GM23338 (cell line): Measurements from ENCODE around the gene MAVS. TPM values are rescaled to one million over a fixed set of nuclear protein-coding genes. Genes with fewer than 3 reads are reported as not detected.
"Not testable (repeated sequence)": the region's sequence is repeated elsewhere in the genome, so short reads cannot be mapped to it uniquely, and the experiment has no call there.

Experiments
- ATAC-seq: fragments of 200-7000 bp; cut with Tn5 transposase; 3 replicates; pipeline ENCODE4 v1.9.1; 2020
- DNase-seq: peaks from one replicate; pipeline ENCODE4 v3.0.0-alpha.2; 2015; ENCODE audit warnings: low spot score
- H2AFZ ChIP-seq: fragments of 200-600 bp; sonication (generic); 2 replicates; pipeline ENCODE4 v1.8.0; 2016; ENCODE audit warnings: antibody characterized with exemption, mild to moderate bottlenecking, moderate library complexity
- H3F3A ChIP-seq: fragments of 200-600 bp; sonication (generic); replicated peaks from 2 replicates; pipeline ENCODE4 v1.8.0; 2017; ENCODE audit warnings: antibody characterized with exemption, mixed run types, low read depth
- H3K27ac ChIP-seq: fragments of 200-600 bp; sonication (generic); 2 replicates; pipeline ENCODE4 v1.6.1; 2016; ENCODE audit warnings: low read depth
- H3K27me3 ChIP-seq: fragments of 200-600 bp; sonication (generic); 2 replicates; pipeline ENCODE4 v1.8.0; 2016; ENCODE audit warnings: mild to moderate bottlenecking, mixed run types, moderate library complexity; ENCODE audit not compliant: insufficient read depth
- H3K36me3 ChIP-seq: fragments of 200-600 bp; sonication (generic); 2 replicates; pipeline ENCODE4 v1.8.0; 2016; ENCODE audit warnings: mild to moderate bottlenecking; ENCODE audit not compliant: insufficient read depth
- H3K4me1 ChIP-seq: fragments of 200-600 bp; sonication (generic); 2 replicates; pipeline ENCODE4 v1.8.0; 2016; ENCODE audit warnings: mild to moderate bottlenecking, moderate library complexity; ENCODE audit not compliant: insufficient read depth
- H3K4me2 ChIP-seq: fragments of 200-600 bp; sonication (generic); 2 replicates; pipeline ENCODE4 v1.7.1; 2017; ENCODE audit warnings: mixed run types
- H3K4me3 ChIP-seq: fragments of 200-600 bp; sonication (generic); 2 replicates; pipeline ENCODE4 v1.6.1; 2016; ENCODE audit warnings: mixed run types
- H3K79me2 ChIP-seq: fragments of 200-600 bp; sonication (generic); replicated peaks from 2 replicates; pipeline ENCODE4 v1.8.0; 2017; ENCODE audit warnings: mild to moderate bottlenecking; ENCODE audit not compliant: insufficient read depth
- H3K9me2 ChIP-seq: fragments of 200-600 bp; sonication (generic); 2 replicates; pipeline ENCODE4 v1.8.0; 2017; ENCODE audit not compliant: insufficient read depth
- H4K20me1 ChIP-seq: fragments of 200-600 bp; sonication (generic); replicated peaks from 2 replicates; pipeline ENCODE4 v1.8.0; 2017; ENCODE audit warnings: mild to moderate bottlenecking; ENCODE audit not compliant: insufficient read depth
- H3K27ac Mint-ChIP-seq: 2 replicates; pipeline ENCODE4 v1.8.0; 2020; ENCODE audit warnings: inconsistent platforms, mild to moderate bottlenecking, moderate library complexity, mixed read lengths
- H3K27me3 Mint-ChIP-seq: 3 replicates; pipeline ENCODE4 v1.8.0; 2022; ENCODE audit warnings: low read depth, mild to moderate bottlenecking, moderate library complexity, mixed read lengths, inconsistent platforms; ENCODE audit not compliant: insufficient read depth, poor library complexity
- H3K36me3 Mint-ChIP-seq: 3 replicates; pipeline ENCODE4 v1.8.0; 2021; ENCODE audit warnings: low read depth, mild to moderate bottlenecking, inconsistent platforms, moderate library complexity, mixed read lengths
- H3K4me1 Mint-ChIP-seq: 3 replicates; pipeline ENCODE4 v1.8.0; 2020; ENCODE audit warnings: mild to moderate bottlenecking, inconsistent platforms, mixed read lengths
- H3K4me3 Mint-ChIP-seq: 3 replicates; pipeline ENCODE4 v1.8.0; 2021; ENCODE audit warnings: moderate library complexity, mild to moderate bottlenecking, inconsistent platforms, mixed read lengths
- H3K9me3 Mint-ChIP-seq: 3 replicates; pipeline ENCODE4 v1.8.0; 2020; ENCODE audit warnings: moderate library complexity, mild to moderate bottlenecking, inconsistent platforms, mixed read lengths
- CREB1 ChIP-seq: fragments of 250-450 bp; sonication (Bioruptor Pico); IDR thresholded peaks from 2 replicates; pipeline ENCODE4 v1.5.0; 2020; ENCODE audit warnings: low read depth, mild to moderate bottlenecking, moderate library complexity
- POLR2AphosphoS5 ChIP-seq: IDR thresholded peaks from 2 replicates; pipeline ENCODE4 v1.6.1; 2016; ENCODE audit warnings: antibody characterized with exemption, low read depth
- polyA plus RNA-seq: library from polyadenylated mRNA; unstranded; fragments of >200 nt; fragmentation: Nextera tagmentation; extraction: Ambion mirVana; gene quantifications from 2 replicates; pipeline ENCODE4 v1.2.1, GENCODE V29; 2016
- total RNA-seq: library from RNA; depleted of rRNA; stranded (reverse); fragments of >200 nt; shearing (Covaris generic); gene quantifications from 2 replicates; pipeline ENCODE4 v1.2.3, GENCODE V29; 2014
- TF ChIP-seq, protein P1 (sequence below): fragments of 250-450 bp; sonication (Bioruptor Pico); IDR thresholded peaks from 2 replicates; pipeline ENCODE4 v1.5.0; 2020; ENCODE audit warnings: mild to moderate bottlenecking, moderate library complexity
- TF ChIP-seq, protein P2 (sequence below), 2 experiments: fragments of 200-600 bp in 1 of 2; sonication (generic) in 1 of 2; conservative IDR thresholded peaks; 2 replicates each; pipeline versions ENCODE4 v1.5.1 to v1.6.1; 2016 to 2017; ENCODE audit warnings: antibody characterized with exemption in 2 of 2, low read depth in 2 of 2, mild to moderate bottlenecking in 2 of 2, moderate library complexity in 1 of 2

The MAVS gene
- total and polyA plus RNA-seq, 2 experiments from 2014 or later: 5.2 to 21.8 TPM

DNA sequence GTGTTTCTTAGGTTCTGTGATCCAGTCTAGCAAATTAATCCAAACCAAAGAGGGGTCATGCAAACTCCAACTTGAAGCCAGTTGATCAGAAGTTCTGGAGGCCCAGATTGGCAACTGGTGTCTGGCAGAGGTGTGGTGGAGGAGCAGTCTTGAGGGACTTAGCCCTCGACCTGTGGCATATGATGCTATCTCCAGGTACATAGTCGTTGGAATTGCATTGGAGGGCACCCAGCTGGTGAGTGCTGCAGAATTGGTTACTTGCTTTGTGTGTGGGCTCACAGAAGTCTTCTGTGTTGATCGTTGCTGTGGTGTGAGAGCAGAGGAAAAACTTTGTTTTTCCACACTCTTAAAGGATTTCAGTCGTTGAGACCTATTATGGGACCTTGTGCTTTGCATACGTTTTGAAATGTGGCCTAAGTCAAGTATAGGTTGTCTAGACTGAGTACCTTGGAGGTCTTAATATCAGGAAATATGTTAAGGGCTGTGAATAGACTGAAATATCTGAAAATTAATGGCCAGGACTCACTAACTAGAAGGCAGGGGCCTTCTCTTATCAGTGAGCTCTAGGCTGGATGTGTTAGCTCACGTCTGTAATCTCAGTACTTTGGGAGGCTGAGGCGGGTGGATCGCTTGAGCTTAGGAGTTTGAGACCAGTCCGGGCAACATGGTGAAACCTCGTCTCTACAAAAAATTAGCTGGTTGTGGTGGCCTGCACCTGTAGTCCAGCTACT lies 50.4 kb downstream of the MAVS start (continued):
- TF ChIP-seq, protein P1, sequence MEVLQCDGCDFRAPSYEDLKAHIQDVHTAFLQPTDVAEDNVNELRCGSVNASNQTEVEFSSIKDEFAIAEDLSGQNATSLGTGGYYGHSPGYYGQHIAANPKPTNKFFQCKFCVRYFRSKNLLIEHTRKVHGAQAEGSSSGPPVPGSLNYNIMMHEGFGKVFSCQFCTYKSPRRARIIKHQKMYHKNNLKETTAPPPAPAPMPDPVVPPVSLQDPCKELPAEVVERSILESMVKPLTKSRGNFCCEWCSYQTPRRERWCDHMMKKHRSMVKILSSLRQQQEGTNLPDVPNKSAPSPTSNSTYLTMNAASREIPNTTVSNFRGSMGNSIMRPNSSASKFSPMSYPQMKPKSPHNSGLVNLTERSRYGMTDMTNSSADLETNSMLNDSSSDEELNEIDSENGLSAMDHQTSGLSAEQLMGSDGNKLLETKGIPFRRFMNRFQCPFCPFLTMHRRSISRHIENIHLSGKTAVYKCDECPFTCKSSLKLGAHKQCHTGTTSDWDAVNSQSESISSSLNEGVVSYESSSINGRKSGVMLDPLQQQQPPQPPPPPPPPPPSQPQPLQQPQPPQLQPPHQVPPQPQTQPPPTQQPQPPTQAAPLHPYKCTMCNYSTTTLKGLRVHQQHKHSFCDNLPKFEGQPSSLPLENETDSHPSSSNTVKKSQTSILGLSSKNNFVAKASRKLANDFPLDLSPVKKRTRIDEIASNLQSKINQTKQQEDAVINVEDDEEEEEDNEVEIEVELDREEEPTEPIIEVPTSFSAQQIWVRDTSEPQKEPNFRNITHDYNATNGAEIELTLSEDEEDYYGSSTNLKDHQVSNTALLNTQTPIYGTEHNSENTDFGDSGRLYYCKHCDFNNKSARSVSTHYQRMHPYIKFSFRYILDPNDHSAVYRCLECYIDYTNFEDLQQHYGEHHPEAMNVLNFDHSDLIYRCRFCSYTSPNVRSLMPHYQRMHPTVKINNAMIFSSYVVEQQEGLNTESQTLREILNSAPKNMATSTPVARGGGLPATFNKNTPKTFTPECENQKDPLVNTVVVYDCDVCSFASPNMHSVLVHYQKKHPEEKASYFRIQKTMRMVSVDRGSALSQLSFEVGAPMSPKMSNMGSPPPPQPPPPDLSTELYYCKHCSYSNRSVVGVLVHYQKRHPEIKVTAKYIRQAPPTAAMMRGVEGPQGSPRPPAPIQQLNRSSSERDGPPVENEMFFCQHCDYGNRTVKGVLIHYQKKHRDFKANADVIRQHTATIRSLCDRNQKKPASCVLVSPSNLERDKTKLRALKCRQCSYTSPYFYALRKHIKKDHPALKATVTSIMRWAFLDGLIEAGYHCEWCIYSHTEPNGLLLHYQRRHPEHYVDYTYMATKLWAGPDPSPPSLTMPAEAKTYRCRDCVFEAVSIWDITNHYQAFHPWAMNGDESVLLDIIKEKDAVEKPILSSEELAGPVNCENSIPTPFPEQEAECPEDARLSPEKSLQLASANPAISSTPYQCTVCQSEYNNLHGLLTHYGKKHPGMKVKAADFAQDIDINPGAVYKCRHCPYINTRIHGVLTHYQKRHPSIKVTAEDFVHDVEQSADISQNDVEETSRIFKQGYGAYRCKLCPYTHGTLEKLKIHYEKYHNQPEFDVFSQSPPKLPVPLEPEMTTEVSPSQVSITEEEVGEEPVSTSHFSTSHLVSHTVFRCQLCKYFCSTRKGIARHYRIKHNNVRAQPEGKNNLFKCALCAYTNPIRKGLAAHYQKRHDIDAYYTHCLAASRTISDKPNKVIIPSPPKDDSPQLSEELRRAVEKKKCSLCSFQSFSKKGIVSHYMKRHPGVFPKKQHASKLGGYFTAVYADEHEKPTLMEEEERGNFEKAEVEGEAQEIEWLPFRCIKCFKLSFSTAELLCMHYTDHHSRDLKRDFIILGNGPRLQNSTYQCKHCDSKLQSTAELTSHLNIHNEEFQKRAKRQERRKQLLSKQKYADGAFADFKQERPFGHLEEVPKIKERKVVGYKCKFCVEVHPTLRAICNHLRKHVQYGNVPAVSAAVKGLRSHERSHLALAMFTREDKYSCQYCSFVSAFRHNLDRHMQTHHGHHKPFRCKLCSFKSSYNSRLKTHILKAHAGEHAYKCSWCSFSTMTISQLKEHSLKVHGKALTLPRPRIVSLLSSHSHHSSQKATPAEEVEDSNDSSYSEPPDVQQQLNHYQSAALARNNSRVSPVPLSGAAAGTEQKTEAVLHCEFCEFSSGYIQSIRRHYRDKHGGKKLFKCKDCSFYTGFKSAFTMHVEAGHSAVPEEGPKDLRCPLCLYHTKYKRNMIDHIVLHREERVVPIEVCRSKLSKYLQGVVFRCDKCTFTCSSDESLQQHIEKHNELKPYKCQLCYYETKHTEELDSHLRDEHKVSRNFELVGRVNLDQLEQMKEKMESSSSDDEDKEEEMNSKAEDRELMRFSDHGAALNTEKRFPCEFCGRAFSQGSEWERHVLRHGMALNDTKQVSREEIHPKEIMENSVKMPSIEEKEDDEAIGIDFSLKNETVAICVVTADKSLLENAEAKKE: no peak
- TF ChIP-seq, protein P2, sequence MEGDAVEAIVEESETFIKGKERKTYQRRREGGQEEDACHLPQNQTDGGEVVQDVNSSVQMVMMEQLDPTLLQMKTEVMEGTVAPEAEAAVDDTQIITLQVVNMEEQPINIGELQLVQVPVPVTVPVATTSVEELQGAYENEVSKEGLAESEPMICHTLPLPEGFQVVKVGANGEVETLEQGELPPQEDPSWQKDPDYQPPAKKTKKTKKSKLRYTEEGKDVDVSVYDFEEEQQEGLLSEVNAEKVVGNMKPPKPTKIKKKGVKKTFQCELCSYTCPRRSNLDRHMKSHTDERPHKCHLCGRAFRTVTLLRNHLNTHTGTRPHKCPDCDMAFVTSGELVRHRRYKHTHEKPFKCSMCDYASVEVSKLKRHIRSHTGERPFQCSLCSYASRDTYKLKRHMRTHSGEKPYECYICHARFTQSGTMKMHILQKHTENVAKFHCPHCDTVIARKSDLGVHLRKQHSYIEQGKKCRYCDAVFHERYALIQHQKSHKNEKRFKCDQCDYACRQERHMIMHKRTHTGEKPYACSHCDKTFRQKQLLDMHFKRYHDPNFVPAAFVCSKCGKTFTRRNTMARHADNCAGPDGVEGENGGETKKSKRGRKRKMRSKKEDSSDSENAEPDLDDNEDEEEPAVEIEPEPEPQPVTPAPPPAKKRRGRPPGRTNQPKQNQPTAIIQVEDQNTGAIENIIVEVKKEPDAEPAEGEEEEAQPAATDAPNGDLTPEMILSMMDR (conservative IDR thresholded peaks at IDR 0.05; ENCODE audit: low read depth in 2 of 2): no peak
- TF ChIP-seq POLR2AphosphoS5 (no peak), CREB1 (CRISPR knock-in tag) (no peak)

DNA sequence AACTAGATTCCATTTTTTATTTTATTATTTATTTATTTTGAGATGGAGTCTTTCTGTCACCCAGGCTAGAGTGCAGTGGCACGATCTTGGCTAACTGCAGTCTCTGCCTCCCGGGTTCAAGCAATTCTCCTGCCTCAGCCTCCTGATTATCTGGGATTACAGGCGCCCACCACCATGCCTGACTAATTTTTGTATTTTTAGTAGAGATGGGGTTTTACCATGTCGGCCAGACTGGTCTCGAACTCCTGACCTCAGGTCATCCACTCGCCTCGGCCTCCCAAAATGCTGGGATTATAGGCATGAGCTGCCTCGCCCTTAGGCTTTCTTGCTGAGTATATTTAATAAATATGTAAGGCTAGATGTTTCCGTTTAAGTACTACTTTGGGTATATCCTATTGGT lies 51.5 kb downstream of the MAVS start:
- Mint-ChIP-seq H3K36me3 (peaks cover 42% of the 10 kb centered on the region), H3K4me1 (peaks cover 38% of the 10 kb centered on the region)
- DNase-seq, H3K36me3 ChIP-seq, ATAC-seq, H3K4me2 ChIP-seq, H2AFZ ChIP-seq, H3K27me3 ChIP-seq, H3K4me3 ChIP-seq, H3K9me2 ChIP-seq, H3K27ac Mint-ChIP-seq, H3K27ac ChIP-seq, H3K4me3 Mint-ChIP-seq, H3K27me3 Mint-ChIP-seq, H3K9me3 Mint-ChIP-seq: not testable (repeated sequence)
- Histone ChIP-seq H3K4me1 (peaks cover 33% of the 10 kb centered on the region), H3K79me2 (peaks cover 100% of the 10 kb centered on the region), H3F3A (0 out of 2 replicates have a peak, but pooled peaks cover 12% of the 10 kb centered on the region), H4K20me1 (peaks cover 98% of the 10 kb centered on the region)
